Endothelial cell of umbilical vein (primary cell): ENCODE data around the gene CYP21A2.
"Not testable (repeated sequence)": the region's sequence is repeated elsewhere in the genome, so short reads cannot be mapped to it uniquely, and the experiment has no call there.

Experiments used
- EZH2 ChIP-seq: IDR thresholded peaks from 2 replicates; pipeline ENCODE4 v1.6.1; 2012; ENCODE audit warnings: borderline replicate concordance, low read depth, mild to moderate bottlenecking, moderate library complexity, low read length, inconsistent platforms; ENCODE audit not compliant: severe bottlenecking
- POLR2A ChIP-seq: IDR thresholded peaks from 2 replicates; pipeline ENCODE4 v1.6.1; 2012; ENCODE audit warnings: low read depth, mild to moderate bottlenecking, control low read depth, low read length
- TF ChIP-seq, protein P1 (sequence below), 2 donors: IDR thresholded peaks; 1 replicate in 1 of 2; 2 replicates in 1 of 2; pipeline ENCODE4 v1.5.1; 2011; ENCODE audit warnings: low read length in 2 of 2, mild to moderate bottlenecking in 2 of 2, moderate library complexity in 2 of 2, control low read depth in 1 of 2, inconsistent platforms in 1 of 2, low read depth in 1 of 2; ENCODE audit not compliant: insufficient read depth in 1 of 2; ENCODE audit errors: extremely low read depth in 1 of 2

DNA sequence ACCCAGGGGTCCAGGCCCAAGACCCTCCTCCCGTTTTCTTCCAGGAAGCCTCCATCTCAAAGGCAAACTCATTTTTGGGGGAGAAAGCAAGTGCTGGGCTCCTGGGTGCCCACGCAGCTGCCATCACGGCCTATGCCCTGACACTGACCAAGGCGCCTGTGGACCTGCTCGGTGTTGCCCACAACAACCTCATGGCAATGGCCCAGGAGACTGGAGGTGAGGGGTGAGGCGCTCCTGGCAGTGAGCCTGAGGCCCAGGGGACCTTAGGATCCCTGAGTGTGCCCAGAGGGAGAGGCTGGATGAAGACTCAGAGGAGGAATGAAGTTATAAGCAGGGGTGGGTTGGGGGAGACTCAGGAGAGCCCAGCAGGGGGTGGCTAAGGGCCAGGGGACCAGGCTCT is 41.8 kb upstream of the CYP21A2 start:
- TF ChIP-seq, protein P1, sequence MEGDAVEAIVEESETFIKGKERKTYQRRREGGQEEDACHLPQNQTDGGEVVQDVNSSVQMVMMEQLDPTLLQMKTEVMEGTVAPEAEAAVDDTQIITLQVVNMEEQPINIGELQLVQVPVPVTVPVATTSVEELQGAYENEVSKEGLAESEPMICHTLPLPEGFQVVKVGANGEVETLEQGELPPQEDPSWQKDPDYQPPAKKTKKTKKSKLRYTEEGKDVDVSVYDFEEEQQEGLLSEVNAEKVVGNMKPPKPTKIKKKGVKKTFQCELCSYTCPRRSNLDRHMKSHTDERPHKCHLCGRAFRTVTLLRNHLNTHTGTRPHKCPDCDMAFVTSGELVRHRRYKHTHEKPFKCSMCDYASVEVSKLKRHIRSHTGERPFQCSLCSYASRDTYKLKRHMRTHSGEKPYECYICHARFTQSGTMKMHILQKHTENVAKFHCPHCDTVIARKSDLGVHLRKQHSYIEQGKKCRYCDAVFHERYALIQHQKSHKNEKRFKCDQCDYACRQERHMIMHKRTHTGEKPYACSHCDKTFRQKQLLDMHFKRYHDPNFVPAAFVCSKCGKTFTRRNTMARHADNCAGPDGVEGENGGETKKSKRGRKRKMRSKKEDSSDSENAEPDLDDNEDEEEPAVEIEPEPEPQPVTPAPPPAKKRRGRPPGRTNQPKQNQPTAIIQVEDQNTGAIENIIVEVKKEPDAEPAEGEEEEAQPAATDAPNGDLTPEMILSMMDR (IDR thresholded peaks at IDR 0.05; ENCODE audit: extremely low read depth in 1 of 2, insufficient read depth in 1 of 2, low read depth in 1 of 2, low read length in 2 of 2): not testable (repeated sequence)
- TF ChIP-seq POLR2A, EZH2: not testable (repeated sequence)
